HEK293 (cell line): ENCODE data around the gene FRMPD2.

Source experiments
- CTCF ChIA-PET: fragments of 350-600 bp; formaldehyde crosslinking; extraction: SDS; loops from one replicate; lab custom pipeline; 2021; ENCODE audit warnings: antibody characterized with exemption; lab: Yijun Ruan, JAX
- POLR2A ChIA-PET: fragments of 300-600 bp; formaldehyde crosslinking; extraction: SDS; loops from one replicate; lab custom pipeline; 2020; ENCODE audit warnings: antibody characterized with exemption, inconsistent platforms; lab: Yijun Ruan, JAX
- H3K27ac ChIP-seq: fragments of 200-500 bp; sonication (Bioruptor generic); 2 replicates; pipeline ENCODE4 v1.5.1; 2014; ENCODE audit warnings: low read depth, low read length, control low read depth, inconsistent platforms; ENCODE audit errors: extremely low read depth
- H3K36me3 ChIP-seq, 2 experiments: fragments of 200-500 bp in 1 of 2; sonication (Bioruptor generic) in 1 of 2; 1 replicate in 1 of 2; 2 replicates in 1 of 2; pipeline ENCODE4 v1.5.1; 2014 to 2017; ENCODE audit warnings: inconsistent platforms in 2 of 2, low read length in 2 of 2; ENCODE audit not compliant: control insufficient read depth in 2 of 2, insufficient read depth in 1 of 2
- H3K4me1 ChIP-seq: fragments of 200-500 bp; sonication (Bioruptor generic); 2 replicates; pipeline ENCODE4 v1.5.1; 2014; ENCODE audit warnings: mild to moderate bottlenecking, low read length, inconsistent platforms; ENCODE audit not compliant: control insufficient read depth, insufficient read depth
- H3K4me3 ChIP-seq: 2 replicates; pipeline ENCODE4 v1.5.1; 2011; ENCODE audit warnings: low read depth, mild to moderate bottlenecking, control low read depth, low read length, moderate library complexity
- H3K9me3 ChIP-seq: fragments of 200-500 bp; sonication (Bioruptor generic); 2 replicates; pipeline ENCODE4 v1.5.1; 2014; ENCODE audit warnings: low read depth, low read length, inconsistent platforms; ENCODE audit not compliant: control insufficient read depth, insufficient read depth
- CTCF ChIP-seq: fragments of 450-650 bp; formaldehyde crosslinking; IDR thresholded peaks from 2 replicates; pipeline ENCODE4 v1.5.1; 2016; ENCODE audit warnings: missing biosample characterization, missing genetic modification characterization
- GLI4 ChIP-seq: fragments of 450-650 bp; formaldehyde crosslinking; IDR thresholded peaks from 2 replicates; pipeline ENCODE4 v1.5.1; 2016; ENCODE audit warnings: missing biosample characterization, missing genetic modification characterization
- KLF1 ChIP-seq: fragments of 450-650 bp; formaldehyde crosslinking; IDR thresholded peaks from 2 replicates; pipeline ENCODE4 v1.5.1; 2016; ENCODE audit warnings: missing biosample characterization, missing genetic modification characterization
- KLF8 ChIP-seq: fragments of 450-650 bp; formaldehyde crosslinking; IDR thresholded peaks from 2 replicates; pipeline ENCODE4 v1.5.1; 2016; ENCODE audit warnings: missing biosample characterization, missing genetic modification characterization
- MEIS1 ChIP-seq: sonication (generic); formaldehyde crosslinking; IDR thresholded peaks from 2 replicates; pipeline ENCODE4 v1.8.1; 2022; ENCODE audit warnings: missing genetic modification reagents, mild to moderate bottlenecking, borderline replicate concordance
- WT1 ChIP-seq: fragments of 450-650 bp; formaldehyde crosslinking; IDR thresholded peaks from 2 replicates; pipeline ENCODE4 v1.5.1; 2016; ENCODE audit warnings: missing biosample characterization, missing genetic modification characterization
- ZBTB20 ChIP-seq: fragments of 450-650 bp; formaldehyde crosslinking; IDR thresholded peaks from 2 replicates; pipeline ENCODE4 v1.5.1; 2016; ENCODE audit warnings: missing biosample characterization, missing genetic modification characterization
- ZFP3 ChIP-seq: fragments of 450-650 bp; formaldehyde crosslinking; IDR thresholded peaks from 2 replicates; pipeline ENCODE4 v1.5.1; 2016; ENCODE audit warnings: low read depth, missing biosample characterization, missing genetic modification characterization
- ZNF133 ChIP-seq: fragments of 450-650 bp; formaldehyde crosslinking; IDR thresholded peaks from 2 replicates; pipeline ENCODE4 v1.5.1; 2016; ENCODE audit warnings: missing biosample characterization, missing genetic modification characterization
- ZNF146 ChIP-seq: fragments of 450-650 bp; formaldehyde crosslinking; IDR thresholded peaks from 2 replicates; pipeline ENCODE4 v1.5.1; 2016; ENCODE audit warnings: missing biosample characterization, missing genetic modification characterization
- ZNF202 ChIP-seq: fragments of 450-650 bp; formaldehyde crosslinking; IDR thresholded peaks from 2 replicates; pipeline ENCODE4 v1.5.1; 2016; ENCODE audit warnings: missing biosample characterization, missing genetic modification characterization, borderline replicate concordance
- ZNF274 ChIP-seq, 2 experiments: fragments of 200-500 bp in 1 of 2; fragments of 450-650 bp in 1 of 2; sonication (Bioruptor generic) in 1 of 2; formaldehyde crosslinking in 1 of 2; IDR thresholded peaks; 2 replicates each; pipeline versions ENCODE4 v1.5.1 to v1.6.1; 2014 to 2016; ENCODE audit warnings: borderline replicate concordance in 1 of 2, inconsistent platforms in 1 of 2, low read length in 1 of 2, missing biosample characterization in 1 of 2, missing genetic modification characterization in 1 of 2
- ZNF433 ChIP-seq: fragments of 450-650 bp; formaldehyde crosslinking; IDR thresholded peaks from 2 replicates; pipeline ENCODE4 v1.5.1; 2016; ENCODE audit warnings: missing biosample characterization, missing genetic modification characterization, low read depth
- ZNF501 ChIP-seq: fragments of 450-650 bp; formaldehyde crosslinking; IDR thresholded peaks from 2 replicates; pipeline ENCODE4 v1.5.1; 2016; ENCODE audit warnings: missing biosample characterization, missing genetic modification characterization
- ZNF585B ChIP-seq: fragments of 450-650 bp; formaldehyde crosslinking; IDR thresholded peaks from 2 replicates; pipeline ENCODE4 v1.5.1; 2016; ENCODE audit warnings: missing biosample characterization, missing genetic modification characterization
- ZNF624 ChIP-seq: fragments of 450-650 bp; formaldehyde crosslinking; IDR thresholded peaks from 2 replicates; pipeline ENCODE4 v1.5.1; 2017; ENCODE audit warnings: missing biosample characterization, missing genetic modification characterization
- ZNF629 ChIP-seq: fragments of 450-650 bp; formaldehyde crosslinking; IDR thresholded peaks from 2 replicates; pipeline ENCODE4 v1.5.1; 2017; ENCODE audit warnings: missing biosample characterization, missing genetic modification characterization
- ZNF660 ChIP-seq: fragments of 450-650 bp; IDR thresholded peaks from 2 replicates; pipeline ENCODE4 v1.5.1; 2018; ENCODE audit warnings: missing biosample characterization, mild to moderate bottlenecking, missing genetic modification characterization
- ZNF776 ChIP-seq: fragments of 450-650 bp; formaldehyde crosslinking; IDR thresholded peaks from 2 replicates; pipeline ENCODE4 v1.5.0; 2017; ENCODE audit warnings: missing biosample characterization, missing genetic modification characterization, borderline replicate concordance
- ZNF843 ChIP-seq: fragments of 450-650 bp; formaldehyde crosslinking; IDR thresholded peaks from 2 replicates; pipeline ENCODE4 v1.5.1; 2016; ENCODE audit warnings: missing biosample characterization, missing genetic modification characterization
- ZXDB ChIP-seq: fragments of 450-650 bp; formaldehyde crosslinking; IDR thresholded peaks from 2 replicates; pipeline ENCODE4 v1.5.1; 2016; ENCODE audit warnings: missing biosample characterization, missing genetic modification characterization
- TF ChIP-seq, protein P1 (sequence below): fragments of 450-650 bp; formaldehyde crosslinking; IDR thresholded peaks from 2 replicates; pipeline ENCODE4 v1.5.1; 2016; ENCODE audit warnings: missing biosample characterization, missing genetic modification characterization
- TF ChIP-seq, protein P2 (sequence below): fragments of 450-650 bp; formaldehyde crosslinking; IDR thresholded peaks from 2 replicates; pipeline ENCODE4 v1.5.1; 2017; ENCODE audit warnings: missing biosample characterization, mild to moderate bottlenecking, missing genetic modification characterization, moderate library complexity
- TF ChIP-seq, protein P3 (sequence below): fragments of 450-650 bp; formaldehyde crosslinking; IDR thresholded peaks from 2 replicates; pipeline ENCODE4 v1.5.1; 2016; ENCODE audit warnings: missing biosample characterization, missing genetic modification characterization
- TF ChIP-seq, protein P4 (sequence below): fragments of 450-650 bp; formaldehyde crosslinking; IDR thresholded peaks from 2 replicates; pipeline ENCODE4 v1.5.1; 2016; ENCODE audit warnings: missing biosample characterization, missing genetic modification characterization

Gene FRMPD2

DNA sequence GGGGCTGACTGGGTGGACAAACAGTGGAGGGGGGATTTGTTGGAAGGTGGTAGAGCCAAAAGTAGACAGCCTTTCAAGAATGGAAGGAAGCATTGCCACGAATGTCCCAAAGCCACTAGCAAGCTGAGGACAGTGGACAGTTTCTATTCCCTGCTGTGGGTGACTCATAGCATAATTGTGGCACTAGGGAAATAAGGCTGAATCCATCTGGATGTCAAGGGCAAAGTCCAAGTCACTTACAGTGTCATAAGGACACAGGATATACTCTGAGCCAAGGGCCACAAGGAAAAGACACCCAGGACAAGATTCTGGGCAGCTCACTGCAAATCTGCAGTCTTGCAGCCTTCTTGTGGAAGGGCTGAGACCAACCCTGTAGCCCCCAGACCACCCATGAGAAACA lies 79.7 kb downstream of the FRMPD2 start:
- no peak overlapping the region for H3K27ac ChIP-seq
- POLR2A ChIA-PET: no interaction called here
- H3K9me3 ChIP-seq: no peaks in the 10 kb centered on the region; the same call in 1 of the 2 replicates

DNA sequence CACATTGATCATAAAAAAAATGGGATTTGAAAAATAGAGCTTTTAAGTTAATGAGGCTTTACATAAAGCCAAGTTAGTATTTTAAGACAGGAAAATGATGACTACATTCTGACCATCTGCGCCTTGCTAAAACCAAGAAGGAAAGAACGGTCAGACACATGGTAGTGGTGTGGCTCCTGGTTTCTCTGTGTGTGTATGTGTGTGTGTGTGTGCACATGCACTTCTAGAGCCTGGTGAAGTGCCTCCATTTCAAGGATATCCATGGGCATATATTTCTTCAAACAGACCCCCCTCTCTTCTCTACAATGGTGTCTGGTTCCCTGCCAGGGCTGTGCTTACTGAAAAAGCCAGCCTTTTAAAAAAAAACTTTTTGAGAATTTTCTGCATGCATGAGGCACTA lies 80.9 kb downstream of the FRMPD2 start:
- Histone ChIP-seq H3K27ac (no peak overlapping the region), H3K9me3 (no peaks in the 10 kb centered on the region), H3K4me1 (no peaks in the 10 kb centered on the region), H3K4me3 (no peak overlapping the region), H3K36me3 (no peaks in the 10 kb centered on the region)
- ChIA-PET POLR2A (no interaction called here), CTCF (no interaction called here)
- TF ChIP-seq, protein P1, sequence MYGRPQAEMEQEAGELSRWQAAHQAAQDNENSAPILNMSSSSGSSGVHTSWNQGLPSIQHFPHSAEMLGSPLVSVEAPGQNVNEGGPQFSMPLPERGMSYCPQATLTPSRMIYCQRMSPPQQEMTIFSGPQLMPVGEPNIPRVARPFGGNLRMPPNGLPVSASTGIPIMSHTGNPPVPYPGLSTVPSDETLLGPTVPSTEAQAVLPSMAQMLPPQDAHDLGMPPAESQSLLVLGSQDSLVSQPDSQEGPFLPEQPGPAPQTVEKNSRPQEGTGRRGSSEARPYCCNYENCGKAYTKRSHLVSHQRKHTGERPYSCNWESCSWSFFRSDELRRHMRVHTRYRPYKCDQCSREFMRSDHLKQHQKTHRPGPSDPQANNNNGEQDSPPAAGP (tag by site-specific recombination): no peak
- TF ChIP-seq, protein P2, sequence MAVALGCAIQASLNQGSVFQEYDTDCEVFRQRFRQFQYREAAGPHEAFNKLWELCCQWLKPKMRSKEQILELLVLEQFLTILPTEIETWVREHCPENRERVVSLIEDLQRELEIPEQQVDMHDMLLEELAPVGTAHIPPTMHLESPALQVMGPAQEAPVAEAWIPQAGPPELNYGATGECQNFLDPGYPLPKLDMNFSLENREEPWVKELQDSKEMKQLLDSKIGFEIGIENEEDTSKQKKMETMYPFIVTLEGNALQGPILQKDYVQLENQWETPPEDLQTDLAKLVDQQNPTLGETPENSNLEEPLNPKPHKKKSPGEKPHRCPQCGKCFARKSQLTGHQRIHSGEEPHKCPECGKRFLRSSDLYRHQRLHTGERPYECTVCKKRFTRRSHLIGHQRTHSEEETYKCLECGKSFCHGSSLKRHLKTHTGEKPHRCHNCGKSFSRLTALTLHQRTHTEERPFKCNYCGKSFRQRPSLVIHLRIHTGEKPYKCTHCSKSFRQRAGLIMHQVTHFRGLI (tag by site-specific recombination): no peak
- no peak for TF ChIP-seq ZFP3 (tag by site-specific recombination)
- TF ChIP-seq, protein P3, sequence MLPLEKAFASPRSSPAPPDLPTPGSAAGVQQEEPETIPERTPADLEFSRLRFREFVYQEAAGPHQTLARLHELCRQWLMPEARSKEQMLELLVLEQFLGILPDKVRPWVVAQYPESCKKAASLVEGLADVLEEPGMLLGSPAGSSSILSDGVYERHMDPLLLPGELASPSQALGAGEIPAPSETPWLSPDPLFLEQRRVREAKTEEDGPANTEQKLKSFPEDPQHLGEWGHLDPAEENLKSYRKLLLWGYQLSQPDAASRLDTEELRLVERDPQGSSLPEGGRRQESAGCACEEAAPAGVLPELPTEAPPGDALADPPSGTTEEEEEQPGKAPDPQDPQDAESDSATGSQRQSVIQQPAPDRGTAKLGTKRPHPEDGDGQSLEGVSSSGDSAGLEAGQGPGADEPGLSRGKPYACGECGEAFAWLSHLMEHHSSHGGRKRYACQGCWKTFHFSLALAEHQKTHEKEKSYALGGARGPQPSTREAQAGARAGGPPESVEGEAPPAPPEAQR (tag by site-specific recombination): no peak

More for the DNA sequence above, 79.7 kb downstream of the FRMPD2 start:
- CTCF ChIA-PET: interaction anchor here (1.1 kb wide), 1 partner anchor 15 kb away, joined by 3 read pairs; no protein-coding TSS in a partner anchor
- Histone ChIP-seq H3K4me1 (no peaks in the 10 kb centered on the region), H3K4me3 (no peak overlapping the region), H3K36me3 (no peaks in the 10 kb centered on the region)
- no peak for TF ChIP-seq ZNF433 (tag by site-specific recombination)
- no peak for TF ChIP-seq CTCF (tag by site-specific recombination)
- no peak for TF ChIP-seq ZNF776 (tag by site-specific recombination)
- no peak for TF ChIP-seq WT1 (tag by site-specific recombination)
- TF ChIP-seq ZBTB20 (tag by site-specific recombination): no peak
- TF ChIP-seq MEIS1 (CRISPR knock-in tag): no peak
- TF ChIP-seq ZFP3 (tag by site-specific recombination): no peak
- TF ChIP-seq ZXDB (tag by site-specific recombination): no peak
- TF ChIP-seq GLI4 (tag by site-specific recombination): no peak
- no peak for TF ChIP-seq ZNF133 (tag by site-specific recombination)
- TF ChIP-seq ZNF274 (IDR thresholded peaks at IDR 0.05; ENCODE audit: low read length): no peak
- no peak for TF ChIP-seq ZNF274 (tag by site-specific recombination; IDR thresholded peaks at IDR 0.05; ENCODE audit: borderline replicate concordance)
- no peak for TF ChIP-seq ZNF501 (tag by site-specific recombination)

- H3K4me3 ChIP-seq: no peak overlapping the region
- ChIA-PET POLR2A (no interaction called here), CTCF (no interaction called here)
- no peaks in the 10 kb centered on the region for H3K9me3 ChIP-seq
- no peaks in the 10 kb centered on the region for H3K4me1 ChIP-seq
- H3K27ac ChIP-seq: no peak overlapping the region
- no peaks in the 10 kb centered on the region for H3K36me3 ChIP-seq
- TF ChIP-seq ZNF624 (no peak), KLF1 (tag by site-specific recombination) (no peak), ZNF843 (tag by site-specific recombination) (no peak), ZNF202 (tag by site-specific recombination) (no peak), ZNF585B (no peak), ZNF660 (tag by site-specific recombination) (no peak), ZNF146 (tag by site-specific recombination) (no peak), ZNF629 (tag by site-specific recombination) (no peak), KLF8 (tag by site-specific recombination) (no peak)
- TF ChIP-seq, protein P4, sequence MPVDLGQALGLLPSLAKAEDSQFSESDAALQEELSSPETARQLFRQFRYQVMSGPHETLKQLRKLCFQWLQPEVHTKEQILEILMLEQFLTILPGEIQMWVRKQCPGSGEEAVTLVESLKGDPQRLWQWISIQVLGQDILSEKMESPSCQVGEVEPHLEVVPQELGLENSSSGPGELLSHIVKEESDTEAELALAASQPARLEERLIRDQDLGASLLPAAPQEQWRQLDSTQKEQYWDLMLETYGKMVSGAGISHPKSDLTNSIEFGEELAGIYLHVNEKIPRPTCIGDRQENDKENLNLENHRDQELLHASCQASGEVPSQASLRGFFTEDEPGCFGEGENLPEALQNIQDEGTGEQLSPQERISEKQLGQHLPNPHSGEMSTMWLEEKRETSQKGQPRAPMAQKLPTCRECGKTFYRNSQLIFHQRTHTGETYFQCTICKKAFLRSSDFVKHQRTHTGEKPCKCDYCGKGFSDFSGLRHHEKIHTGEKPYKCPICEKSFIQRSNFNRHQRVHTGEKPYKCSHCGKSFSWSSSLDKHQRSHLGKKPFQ: no peak
Observed at GRCh38 chr10:48192881-48193450, 81.5 kb downstream of the FRMPD2 start.
